Loucy (cell line): ENCODE results near the gene SSX2B.
"Not testable (repeated sequence)": the region's sequence is repeated elsewhere in the genome, so short reads cannot be mapped to it uniquely, and the experiment has no call there.

Experiments used
- EZH2phosphoT487 ChIP-seq: fragments of 200-600 bp; IDR thresholded peaks from 2 replicates; pipeline ENCODE4 v1.6.1; 2018; ENCODE audit warnings: antibody characterized with exemption, mild to moderate bottlenecking, moderate library complexity, borderline replicate concordance
- TF ChIP-seq, protein P1 (sequence below): fragments of 200-600 bp; sonication (generic); conservative IDR thresholded peaks from 2 replicates; pipeline ENCODE4 v1.5.1; 2014; ENCODE audit warnings: mild to moderate bottlenecking, antibody characterized with exemption, low read length

DNA sequence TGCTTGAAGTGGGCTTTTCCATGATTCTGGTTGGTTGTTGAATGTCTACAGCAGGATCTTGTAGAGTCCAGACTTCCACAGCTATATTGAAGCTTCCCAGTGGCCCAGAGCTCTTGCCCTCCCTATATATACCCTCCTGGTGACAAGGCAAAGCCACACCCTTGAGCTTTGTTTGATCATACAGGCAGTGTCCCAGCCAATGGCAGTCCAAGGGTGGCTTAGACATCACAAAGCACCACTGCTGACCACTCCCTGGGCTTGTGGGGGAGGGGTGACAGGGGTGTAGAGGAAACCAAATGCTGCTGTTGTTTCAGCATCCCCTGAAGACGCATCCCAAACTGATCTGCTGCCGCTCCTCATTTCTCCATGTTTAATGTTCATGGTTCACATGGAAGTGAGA is 46.3 kb downstream of the SSX2B start, which contains the start of gene SPANXN5:
- TF ChIP-seq, protein P1, sequence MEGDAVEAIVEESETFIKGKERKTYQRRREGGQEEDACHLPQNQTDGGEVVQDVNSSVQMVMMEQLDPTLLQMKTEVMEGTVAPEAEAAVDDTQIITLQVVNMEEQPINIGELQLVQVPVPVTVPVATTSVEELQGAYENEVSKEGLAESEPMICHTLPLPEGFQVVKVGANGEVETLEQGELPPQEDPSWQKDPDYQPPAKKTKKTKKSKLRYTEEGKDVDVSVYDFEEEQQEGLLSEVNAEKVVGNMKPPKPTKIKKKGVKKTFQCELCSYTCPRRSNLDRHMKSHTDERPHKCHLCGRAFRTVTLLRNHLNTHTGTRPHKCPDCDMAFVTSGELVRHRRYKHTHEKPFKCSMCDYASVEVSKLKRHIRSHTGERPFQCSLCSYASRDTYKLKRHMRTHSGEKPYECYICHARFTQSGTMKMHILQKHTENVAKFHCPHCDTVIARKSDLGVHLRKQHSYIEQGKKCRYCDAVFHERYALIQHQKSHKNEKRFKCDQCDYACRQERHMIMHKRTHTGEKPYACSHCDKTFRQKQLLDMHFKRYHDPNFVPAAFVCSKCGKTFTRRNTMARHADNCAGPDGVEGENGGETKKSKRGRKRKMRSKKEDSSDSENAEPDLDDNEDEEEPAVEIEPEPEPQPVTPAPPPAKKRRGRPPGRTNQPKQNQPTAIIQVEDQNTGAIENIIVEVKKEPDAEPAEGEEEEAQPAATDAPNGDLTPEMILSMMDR: not testable (repeated sequence)
- TF ChIP-seq EZH2phosphoT487: not testable (repeated sequence)
